Urinary bladder (tissue), 4 donors: ENCODE measurements around the gene RASAL1. TPM values are rescaled to one million over a fixed set of nuclear protein-coding genes. Genes with fewer than 3 reads are reported as not detected.
"Not testable (repeated sequence)": the region's sequence is repeated elsewhere in the genome, so short reads cannot be mapped to it uniquely, and the experiment has no call there.

ENCODE experiments used
- DNase-seq: peaks from one replicate; pipeline ENCODE4 v3.0.0-alpha.2; 2015; ENCODE audit errors: extremely low spot score
- H3K27ac ChIP-seq: one replicate; pipeline ENCODE4 v1.5.1; 2013; ENCODE audit warnings: low read depth, mild to moderate bottlenecking, moderate library complexity
- H3K36me3 ChIP-seq: one replicate; pipeline ENCODE4 v1.6.1; 2013; ENCODE audit warnings: mild to moderate bottlenecking, moderate library complexity; ENCODE audit not compliant: insufficient read depth
- H3K4me1 ChIP-seq: one replicate; pipeline ENCODE4 v1.6.1; 2013; ENCODE audit warnings: mild to moderate bottlenecking, moderate library complexity; ENCODE audit not compliant: insufficient read depth
- H3K4me3 ChIP-seq: one replicate; pipeline ENCODE4 v1.5.1; 2013; ENCODE audit warnings: low read depth, low read length
- WGBS: extraction: QIAGEN DNeasy Blood & Tissue Kit; methylation state at CpG from one replicate; pipeline ENCODE4 v1.1.7; 2013; 5-methylcytosine and 5-hydroxymethylcytosine counted together
- polyA plus RNA-seq: library from polyadenylated mRNA; stranded (reverse); fragments of 200-250 nt; gene quantifications from one replicate; pipeline ENCODE4 v1.2.3, GENCODE V29; 2013
- total RNA-seq: library from RNA; depleted of rRNA; stranded (reverse); fragments of >200 nt; gene quantifications from one replicate; pipeline ENCODE4 v1.2.3, GENCODE V29; 2014
- donor health status: healthy with polysubstance abuse.
- donor health status: healthy.

RASAL1 gene
- total and polyA plus RNA-seq, 2 donors, result 0.04 to 0.11 TPM

DNA sequence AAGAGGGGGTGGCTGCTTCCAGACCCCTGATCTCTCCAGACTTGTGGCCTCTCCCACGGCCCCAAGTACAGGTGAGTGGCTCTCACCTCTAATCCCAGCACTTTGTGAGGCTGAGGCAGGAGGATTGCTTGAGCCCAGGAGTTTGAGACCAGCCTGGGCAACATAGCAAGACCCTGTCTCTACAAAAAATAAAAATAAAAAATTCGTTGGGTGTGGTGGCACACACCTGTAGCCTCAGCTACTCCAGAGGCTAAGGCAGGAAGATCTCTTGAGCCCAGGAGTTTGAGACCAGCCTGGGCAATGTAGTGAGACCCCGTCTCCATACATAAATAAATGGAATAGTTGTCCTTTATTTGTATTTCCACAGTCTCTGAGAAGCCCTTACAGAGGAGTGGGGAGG, 6.2 kb upstream of the RASAL1 start:
- H3K27ac ChIP-seq, H3K4me3 ChIP-seq, DNase-seq, H3K4me1 ChIP-seq, H3K36me3 ChIP-seq: not testable (repeated sequence)
- WGBS, result 74% methylated on average over 3 of the region's 3 CpGs

GRCh38 chr12:113140706-113141105, 5.1 kb upstream of the RASAL1 start:
- Histone ChIP-seq H3K4me1 (no peaks in the 10 kb centered on the region), H3K4me3 (no peak overlapping the region), H3K27ac (no peak overlapping the region), H3K36me3 (no peaks in the 10 kb centered on the region)
- WGBS, result 77% methylated on average over 7 of the region's 7 CpGs
- DNase-seq, result no peak

DNA sequence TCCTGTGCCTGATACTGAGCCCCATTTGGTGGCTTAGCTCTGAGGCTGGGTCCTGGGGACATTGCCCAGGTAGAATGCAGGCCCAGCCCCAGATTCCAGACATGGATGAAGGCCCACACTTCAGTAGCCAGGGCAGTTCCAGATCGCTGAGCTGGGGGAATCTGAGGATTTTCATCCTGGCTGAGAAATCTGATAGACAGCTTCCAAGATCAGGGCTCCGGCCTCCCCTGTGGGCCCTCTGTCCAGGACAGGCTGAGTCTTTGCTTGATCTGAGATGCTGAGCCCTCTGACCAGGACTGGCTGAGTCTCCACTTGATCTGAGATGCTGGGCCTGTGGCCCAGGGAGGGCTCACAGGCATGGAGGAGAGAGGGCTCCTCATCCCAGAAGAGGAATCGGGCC, 3.3 kb upstream of the RASAL1 start:
- H3K36me3 ChIP-seq, result no peaks in the 10 kb centered on the region
- H3K4me3 ChIP-seq, result no peak overlapping the region
- H3K4me1 ChIP-seq, result no peaks in the 10 kb centered on the region
- no peak for DNase-seq
- no peak overlapping the region for H3K27ac ChIP-seq
- WGBS, result 77% methylated on average over 3 of the region's 3 CpGs

DNA sequence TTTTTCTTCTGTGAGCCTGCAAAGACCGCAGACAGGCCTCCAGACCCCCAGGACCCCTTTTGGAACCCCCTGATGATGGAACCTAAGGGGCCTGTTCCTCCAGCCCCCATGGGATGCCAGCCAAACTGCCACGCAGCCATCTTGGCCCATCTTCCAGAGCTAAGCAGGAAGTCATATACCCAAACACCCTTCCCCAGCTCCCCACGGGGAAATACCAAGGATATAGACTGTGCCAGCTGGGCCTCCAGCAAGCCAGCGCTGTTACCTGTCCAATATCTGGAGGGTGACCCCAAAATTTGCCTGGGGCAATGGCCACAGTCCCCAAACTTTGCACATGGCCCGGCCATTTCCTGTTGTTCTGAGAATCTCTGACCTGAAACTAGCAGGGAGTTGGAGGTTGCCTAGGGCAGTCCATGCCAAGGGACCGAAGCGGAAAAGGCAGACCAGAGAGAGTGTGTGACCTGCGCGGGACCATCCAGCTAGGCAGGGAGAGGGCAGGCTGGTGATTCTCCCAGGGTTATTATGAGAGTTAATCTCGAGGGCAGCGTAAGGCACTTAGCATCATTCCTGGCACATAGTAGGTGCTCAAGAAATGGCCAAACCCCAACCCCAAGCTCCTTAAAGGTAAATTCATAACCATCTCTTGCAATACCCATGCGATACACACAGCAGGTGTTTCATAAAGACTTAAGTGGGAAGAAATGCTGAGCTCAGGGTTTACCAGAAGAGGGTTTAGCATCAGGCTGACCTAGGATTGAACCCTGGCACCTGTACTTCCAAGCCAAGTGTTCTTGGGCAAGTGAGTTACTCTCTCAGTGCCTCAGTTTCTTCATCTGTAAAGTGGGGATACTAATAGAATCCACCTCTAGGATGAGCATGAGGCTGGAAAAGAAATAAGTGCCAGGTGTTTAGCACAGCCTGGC, 2.6 kb upstream of the RASAL1 start:
- H3K4me3 ChIP-seq, result no peak overlapping the region
- H3K4me1 ChIP-seq, result no peaks in the 10 kb centered on the region
- no peak overlapping the region for H3K27ac ChIP-seq
- 82% methylated on average over 12 of the region's 12 CpGs for WGBS
- DNase-seq, result no peak
- no peaks in the 10 kb centered on the region for H3K36me3 ChIP-seq

GRCh38 chr12:113136990-113137511, 1.5 kb upstream of the RASAL1 start:
- H3K36me3 ChIP-seq, result no peaks in the 10 kb centered on the region
- H3K4me3 ChIP-seq, result no peak overlapping the region
- H3K27ac ChIP-seq, result no peak overlapping the region
- no peaks in the 10 kb centered on the region for H3K4me1 ChIP-seq
- 82% methylated on average over 6 of the region's 6 CpGs for WGBS
- DNase-seq, result no peak

GRCh38 chr12:113136128-113136989, 798 bp upstream of the RASAL1 start:
- WGBS, result 35% methylated on average over 21 of the region's 21 CpGs
- Histone ChIP-seq H3K27ac (no peak overlapping the region), H3K4me3 (no peak overlapping the region), H3K4me1 (no peaks in the 10 kb centered on the region), H3K36me3 (no peaks in the 10 kb centered on the region)
- no peak for DNase-seq

GRCh38 chr12:113134521-113134951, 1.0 kb downstream of the RASAL1 start:
- Histone ChIP-seq H3K36me3 (no peaks in the 10 kb centered on the region), H3K4me3 (no peak overlapping the region), H3K4me1 (no peaks in the 10 kb centered on the region), H3K27ac (no peak overlapping the region)
- 52% methylated on average over 6 of the region's 6 CpGs for WGBS
- DNase-seq, result no peak

GRCh38 chr12:113134071-113134470, 1.5 kb downstream of the RASAL1 start:
- 45% methylated on average over 2 of the region's 2 CpGs for WGBS
- H3K4me3 ChIP-seq, result no peak overlapping the region
- H3K27ac ChIP-seq, result no peak overlapping the region
- no peak for DNase-seq
- no peaks in the 10 kb centered on the region for H3K4me1 ChIP-seq
- no peaks in the 10 kb centered on the region for H3K36me3 ChIP-seq

GRCh38 chr12:113133666-113134065, 1.9 kb downstream of the RASAL1 start:
- no peak overlapping the region for H3K4me3 ChIP-seq
- no peak overlapping the region for H3K27ac ChIP-seq
- no peak for DNase-seq
- H3K4me1 ChIP-seq, result no peaks in the 10 kb centered on the region
- no peaks in the 10 kb centered on the region for H3K36me3 ChIP-seq
- 66% methylated on average over 3 of the region's 3 CpGs for WGBS

DNA sequence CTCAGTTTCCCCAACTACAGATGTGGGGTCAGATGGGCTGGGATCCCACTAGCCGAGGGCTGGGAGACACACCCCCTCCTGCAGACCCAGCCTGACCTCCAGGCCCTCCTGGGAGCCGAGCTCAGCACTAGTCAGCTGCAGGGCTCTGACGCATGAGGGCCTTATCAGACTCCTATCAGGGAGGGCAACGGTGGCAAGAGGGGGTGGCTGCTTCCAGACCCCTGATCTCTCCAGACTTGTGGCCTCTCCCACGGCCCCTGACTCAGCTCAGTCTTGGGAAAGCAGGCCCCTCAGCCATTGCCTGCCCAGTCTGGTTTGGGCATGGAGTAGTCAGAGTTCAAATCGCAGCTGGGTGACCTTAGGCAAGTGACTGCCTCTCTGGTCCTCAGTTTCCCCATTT, 2.5 kb downstream of the RASAL1 start:
- Histone ChIP-seq H3K36me3 (no peaks in the 10 kb centered on the region), H3K27ac (no peak overlapping the region), H3K4me1 (no peaks in the 10 kb centered on the region), H3K4me3 (no peak overlapping the region)
- DNase-seq, result no peak
- 40% methylated on average over 6 of the region's 6 CpGs for WGBS

DNA sequence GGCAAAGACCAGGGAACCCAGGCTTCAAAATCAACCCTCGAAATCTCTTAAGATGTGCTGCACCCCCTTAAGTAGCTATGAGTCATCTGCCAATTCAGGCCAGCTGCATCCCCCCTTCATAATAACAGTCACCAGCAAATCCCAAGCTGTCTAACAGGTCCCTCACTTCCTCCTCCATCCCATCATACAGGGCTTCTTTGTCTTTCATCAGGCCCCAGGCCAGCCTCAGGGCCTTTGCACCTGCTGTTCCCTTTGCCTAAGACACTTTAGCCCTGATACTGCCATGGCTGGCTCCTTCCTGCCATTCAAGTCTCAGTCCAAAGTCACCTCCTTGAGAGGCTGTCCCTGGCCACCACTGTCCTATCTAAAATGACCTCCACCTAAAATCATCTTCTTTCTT, 4.0 kb downstream of the RASAL1 start:
- Histone ChIP-seq H3K4me3 (no peak overlapping the region), H3K27ac (no peak overlapping the region), H3K36me3 (no peaks in the 10 kb centered on the region), H3K4me1 (no peaks in the 10 kb centered on the region)
- no peak for DNase-seq
- 63% methylated on average over 1 of the region's 1 CpG for WGBS

- WGBS, result 47% methylated on average over 18 of the region's 18 CpGs
- DNase-seq, result no peak
- H3K4me1 ChIP-seq, result no peaks in the 10 kb centered on the region
These were observed 5.0 kb downstream of the RASAL1 start for GRCh38 chr12:113130457-113131135.

GRCh38 chr12:113129664-113130456, 5.7 kb downstream of the RASAL1 start:
- no peak overlapping the region for H3K27ac ChIP-seq
- DNase-seq, result no peak
- H3K4me3 ChIP-seq, result no peak overlapping the region
- WGBS, result 72% methylated on average over 17 of the region's 17 CpGs
- no peaks in the 10 kb centered on the region for H3K4me1 ChIP-seq
- H3K36me3 ChIP-seq, result no peaks in the 10 kb centered on the region

More at GRCh38 chr12:113130457-113131135, 5.0 kb downstream of the RASAL1 start:
- no peak overlapping the region for H3K27ac ChIP-seq
- H3K36me3 ChIP-seq, result no peaks in the 10 kb centered on the region
- H3K4me3 ChIP-seq, result no peak overlapping the region
